Measurements from ENCODE around the gene LRP1B.

The LRP1B gene

DNA sequence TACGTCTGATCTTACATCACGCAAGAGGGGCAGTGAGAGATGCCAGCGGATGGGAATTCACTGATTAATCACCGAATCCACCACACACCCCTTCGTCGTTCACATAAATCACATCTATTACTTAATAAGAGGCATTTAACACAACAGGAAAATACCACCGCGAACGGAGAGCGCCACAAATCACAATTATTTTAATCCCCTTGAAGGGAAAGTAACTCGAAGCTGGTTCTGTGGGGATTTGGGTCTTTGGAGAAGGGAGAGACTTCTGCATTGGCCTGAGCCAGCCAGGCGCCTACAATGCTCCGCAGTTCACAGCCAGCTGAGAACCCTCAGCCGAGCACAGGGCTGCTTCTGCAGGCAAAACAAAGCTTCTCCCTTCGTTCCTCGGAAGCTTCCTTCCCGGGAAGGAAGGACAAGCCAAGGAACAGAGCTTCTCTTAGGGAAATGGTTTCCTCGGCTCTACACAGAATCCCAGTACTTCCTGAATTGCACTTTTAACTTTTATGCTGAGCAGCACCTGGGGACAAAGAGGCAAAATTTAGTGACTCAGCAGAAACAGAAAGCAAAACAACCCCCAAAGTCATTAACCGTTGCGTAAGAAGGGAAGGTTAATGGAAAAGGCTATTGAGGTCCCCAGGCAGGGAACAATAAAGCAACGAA is at the start of gene LRP1B:
TSS of gene LRP1B (minus strand) at position 7 of the 660 bp plus-strand sequence. CDS start 287 bp downstream, outside the sequence.
- no peak for DNase-seq (ENCODE audit: low spot score)

- no peak for DNase-seq (ENCODE audit: low spot score)
These were observed 48.9 kb upstream of the LRP1B start for GRCh38 chr2:142179686-142180085.

DNA sequence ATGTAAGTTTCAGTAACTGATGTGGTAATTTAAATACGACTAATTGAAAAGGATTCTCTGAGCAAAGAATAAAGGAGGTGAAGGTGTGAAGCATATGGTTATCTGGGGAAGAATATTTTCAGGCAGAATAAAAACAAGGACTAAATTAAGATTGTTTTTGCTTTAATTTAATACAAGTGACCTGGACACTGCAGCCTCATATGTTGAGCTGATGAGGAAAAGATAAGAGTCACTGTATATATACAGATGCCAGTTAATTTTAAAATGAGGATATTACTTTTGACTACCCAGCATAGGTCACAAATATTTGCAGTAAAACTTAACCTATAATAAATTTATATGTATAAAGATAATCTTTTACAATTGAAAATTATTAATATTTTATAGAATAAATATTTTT is 47.8 kb upstream of the LRP1B start:
- DNase-seq (ENCODE audit: low spot score) = no peak

DNA sequence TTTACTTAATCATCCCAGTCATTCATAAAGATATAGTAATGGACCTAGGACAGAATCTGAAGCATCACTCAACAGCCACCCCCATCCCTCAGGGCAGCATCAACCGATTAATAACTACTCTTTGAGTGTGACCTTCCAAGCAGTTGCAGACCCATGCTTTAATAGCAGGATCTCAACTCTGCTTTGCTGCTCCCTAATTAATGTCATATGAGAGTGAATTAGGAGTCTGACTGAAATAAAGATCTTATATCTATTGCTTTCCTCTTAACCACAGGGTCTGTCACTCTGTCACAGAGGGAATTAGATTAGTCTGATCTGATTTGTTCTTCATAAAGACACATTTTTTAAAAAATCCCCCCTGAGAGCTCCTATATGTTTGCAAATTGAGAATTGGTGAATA is 46.1 kb upstream of the LRP1B start:
- DNase-seq (ENCODE audit: low spot score) = no peak

DNA sequence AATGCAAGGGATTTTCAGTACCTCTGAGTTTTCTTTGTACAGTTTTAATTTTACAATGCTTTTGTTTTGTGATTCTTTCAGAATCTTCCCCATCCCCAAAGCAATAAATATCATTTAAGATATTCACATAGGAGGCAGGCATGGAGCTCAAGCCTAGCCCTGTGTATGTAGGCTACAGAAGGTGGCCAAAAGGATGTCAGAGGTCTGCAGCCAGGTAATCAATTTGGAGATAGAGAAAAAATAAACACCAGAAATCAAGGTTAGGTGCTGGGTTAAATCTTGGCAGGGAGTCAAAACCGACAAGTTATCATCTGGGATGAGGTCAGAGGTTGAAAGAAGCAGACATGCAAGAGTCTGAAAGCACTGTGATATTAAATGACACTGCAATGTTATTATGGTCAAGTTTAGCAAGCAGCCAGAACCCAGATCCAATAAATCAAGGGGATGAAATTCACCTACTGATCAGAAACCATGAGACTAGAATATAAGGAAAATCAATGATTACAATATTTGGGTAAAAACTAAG is 45.1 kb upstream of the LRP1B start:
- DNase-seq (ENCODE audit: low spot score) = no peak

- no peak for DNase-seq (ENCODE audit: low spot score)
These were observed 43.4 kb upstream of the LRP1B start for GRCh38 chr2:142174176-142174575.

DNA sequence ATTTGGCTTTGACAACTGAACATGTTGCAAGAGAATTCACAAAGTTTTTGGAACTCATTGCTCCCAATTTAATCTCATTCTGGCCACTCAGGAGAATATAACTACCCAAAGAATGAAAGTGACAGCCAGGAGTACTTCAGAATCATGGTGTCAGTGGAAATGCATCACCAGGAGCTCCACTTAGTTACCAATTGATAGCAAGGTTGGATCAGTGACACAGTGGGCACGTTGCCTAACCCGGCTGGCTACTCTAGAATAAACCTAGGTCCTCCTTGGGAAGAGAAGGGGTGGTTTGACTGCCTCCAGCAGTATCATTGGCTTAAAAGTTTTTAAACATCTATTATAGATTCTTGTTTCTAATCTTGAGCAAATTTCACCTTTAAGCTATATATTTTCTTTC is 40.0 kb upstream of the LRP1B start:
- DNase-seq (ENCODE audit: low spot score) = no peak

DNA sequence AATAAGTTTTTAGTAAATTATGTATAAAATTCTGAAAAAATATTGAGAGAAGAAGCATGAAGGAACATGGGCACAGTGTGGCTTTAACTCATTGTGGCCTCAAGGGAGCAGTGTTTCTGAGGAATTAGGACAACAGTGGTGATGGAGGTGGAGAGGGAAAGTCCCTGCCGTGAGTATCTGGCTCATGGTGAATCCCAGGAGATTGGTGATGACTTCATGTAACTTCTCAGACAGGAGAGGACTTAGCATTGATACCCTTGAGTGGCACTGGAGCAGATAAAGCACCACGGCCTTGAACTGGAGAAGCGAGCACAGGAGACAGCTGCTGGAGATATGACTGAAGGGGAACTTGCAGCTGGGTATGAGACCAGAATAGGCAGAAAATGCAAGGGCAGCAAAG is 35.0 kb upstream of the LRP1B start:
- no peak for DNase-seq (ENCODE audit: low spot score)

GRCh38 chr2:142153601-142154000 is 22.8 kb upstream of the LRP1B start:
- DNase-seq (ENCODE audit: low spot score) = no peak

GRCh38 chr2:142150453-142150852 is 19.6 kb upstream of the LRP1B start:
- DNase-seq (ENCODE audit: low spot score) = no peak

DNA sequence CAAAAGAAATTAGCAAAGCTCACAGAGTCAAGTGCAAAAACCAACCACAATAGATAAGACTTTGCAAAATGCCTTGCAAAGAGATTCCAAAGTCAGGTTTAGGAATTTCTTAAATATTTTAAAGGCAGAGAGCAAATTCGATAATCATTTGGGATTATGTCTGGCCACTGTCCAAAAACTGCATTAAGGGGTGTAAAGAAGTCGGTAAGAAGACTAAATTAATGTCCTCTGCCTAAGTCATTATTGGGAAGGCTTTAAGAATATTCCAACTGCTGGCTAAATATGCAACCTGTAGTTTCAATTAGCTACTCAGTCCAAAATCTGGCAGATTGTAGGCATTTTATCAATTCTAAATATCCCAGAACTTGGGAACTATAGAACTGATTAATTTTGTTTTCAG is 13.7 kb upstream of the LRP1B start:
- DNase-seq (ENCODE audit: low spot score) = no peak

GRCh38 chr2:142142595-142142994 is 11.8 kb upstream of the LRP1B start:
- no peak for DNase-seq (ENCODE audit: low spot score)

DNA sequence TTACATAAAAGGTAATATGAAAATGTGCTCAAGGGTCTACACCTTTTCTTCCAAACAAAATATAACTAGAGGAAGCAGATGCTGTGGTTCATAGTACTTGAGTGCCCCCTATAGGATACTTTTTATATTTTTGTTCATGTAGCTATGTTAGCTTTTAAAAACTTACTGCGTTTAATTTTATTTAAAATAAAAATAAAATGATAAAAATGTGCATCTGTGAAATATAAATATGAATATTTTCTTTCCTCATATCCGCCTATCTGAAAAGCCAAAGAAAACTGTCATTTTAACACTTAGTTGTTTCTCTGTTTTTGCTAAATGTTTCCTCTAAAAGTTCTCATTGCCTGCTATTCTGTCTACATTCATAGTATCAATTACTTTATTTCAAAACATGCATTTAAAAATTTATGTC is 9.6 kb upstream of the LRP1B start:
- DNase-seq (ENCODE audit: low spot score) = no peak

- no peak for DNase-seq (ENCODE audit: low spot score)
These were observed 8.6 kb upstream of the LRP1B start for GRCh38 chr2:142139384-142139783.

DNA sequence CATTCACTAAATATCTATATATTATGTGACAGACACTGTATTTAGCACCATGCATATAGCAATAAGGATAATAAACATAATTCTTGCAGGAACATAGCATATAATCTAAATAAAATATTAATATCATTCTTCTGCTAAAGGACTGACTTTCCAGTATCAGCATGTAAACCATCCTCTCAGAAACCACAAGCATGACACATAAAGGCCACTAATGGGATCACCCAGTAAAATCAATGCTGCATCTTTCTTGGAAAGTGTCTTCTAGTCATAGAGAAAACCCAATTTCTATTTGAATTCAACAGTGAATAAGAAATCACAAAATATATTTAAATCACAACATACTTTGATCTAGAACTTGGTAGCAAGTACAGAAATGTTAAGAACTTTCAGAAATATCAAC is 5.8 kb upstream of the LRP1B start:
- DNase-seq (ENCODE audit: low spot score) = no peak

DNA sequence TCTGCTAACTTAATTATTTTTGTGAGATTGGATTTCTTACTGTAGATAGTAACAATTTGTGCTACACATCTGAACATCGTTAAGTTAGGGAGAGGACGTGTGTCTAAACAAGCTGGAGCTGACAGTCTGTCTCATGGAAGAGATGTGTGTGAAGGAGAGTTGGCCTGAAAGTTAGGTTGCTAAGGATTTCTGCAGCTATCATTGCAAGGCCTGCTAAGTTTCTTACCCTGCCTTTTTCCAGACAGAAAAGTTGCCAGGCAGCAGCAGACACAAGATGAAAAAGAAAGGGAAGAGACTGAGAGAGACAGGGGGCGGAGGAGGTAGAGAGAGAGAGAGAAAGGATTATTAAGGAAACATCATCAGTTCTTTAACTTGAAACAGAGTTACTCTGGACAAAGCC is 4.1 kb upstream of the LRP1B start:
- no peak for DNase-seq (ENCODE audit: low spot score)

GRCh38 chr2:142130111-142131009 is 456 bp downstream of the LRP1B start:
- peak; percentile 6 for DNase-seq (ENCODE audit: low spot score)

DNA sequence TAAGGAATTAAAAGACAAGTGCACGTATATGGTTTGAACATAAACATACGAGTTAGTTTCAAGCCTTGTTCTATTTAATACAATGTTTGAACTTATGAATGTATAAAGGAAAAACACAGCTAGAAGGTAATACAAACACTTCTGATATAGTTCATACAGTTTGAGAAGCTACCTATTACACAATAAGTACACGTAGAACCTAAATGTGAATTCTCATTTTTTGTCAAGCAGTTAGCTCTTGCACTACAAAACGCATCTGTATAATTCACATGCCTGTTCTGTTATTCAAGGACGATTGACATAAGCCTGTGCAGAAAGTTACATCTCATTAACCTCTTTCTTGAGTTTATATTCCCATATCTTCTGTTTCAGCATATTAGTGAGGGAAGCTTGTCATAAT is 2.7 kb downstream of the LRP1B start:
- DNase-seq (ENCODE audit: low spot score) = no peak

DNA sequence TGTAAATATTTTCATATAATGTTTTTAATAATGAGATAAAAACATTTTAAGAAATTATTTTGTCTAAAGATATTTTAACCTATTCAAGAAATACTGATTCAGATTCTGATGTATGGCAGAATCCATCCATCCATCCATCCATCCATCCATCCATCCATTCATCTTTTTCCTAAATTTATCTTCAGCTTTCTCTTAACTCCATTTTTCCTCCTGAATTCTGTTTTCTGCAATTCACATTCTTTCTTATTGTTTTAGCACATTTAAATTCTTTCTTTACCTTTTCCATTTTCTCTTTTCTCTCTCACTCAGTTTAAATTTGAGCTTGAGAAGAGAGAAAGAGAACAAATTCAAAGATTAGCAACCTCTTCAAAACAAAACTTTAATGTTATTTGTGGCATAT is 3.6 kb downstream of the LRP1B start:
- no peak for DNase-seq (ENCODE audit: low spot score)

GRCh38 chr2:142124706-142125105 is 6.1 kb downstream of the LRP1B start:
- no peak for DNase-seq (ENCODE audit: low spot score)

DNA sequence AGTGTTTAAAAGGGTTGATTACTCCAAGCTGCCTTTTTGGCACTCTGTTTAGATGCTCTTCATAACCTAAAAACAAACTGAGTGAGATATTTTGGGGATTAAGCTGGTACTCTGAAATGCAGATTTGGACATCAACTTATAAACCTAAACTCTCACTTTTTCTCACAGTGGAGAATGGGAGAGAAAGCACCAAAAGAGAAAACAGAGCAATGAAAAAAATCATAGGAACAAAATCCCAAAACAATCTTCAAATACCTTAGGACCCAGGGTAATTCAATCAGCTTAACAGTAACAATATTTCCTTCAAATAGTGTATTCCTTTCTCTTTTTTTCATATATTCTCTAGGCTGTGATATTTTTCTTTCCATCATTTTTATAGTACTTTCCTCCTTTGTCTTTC is 11.5 kb downstream of the LRP1B start:
- DNase-seq (ENCODE audit: low spot score) = no peak

DNA sequence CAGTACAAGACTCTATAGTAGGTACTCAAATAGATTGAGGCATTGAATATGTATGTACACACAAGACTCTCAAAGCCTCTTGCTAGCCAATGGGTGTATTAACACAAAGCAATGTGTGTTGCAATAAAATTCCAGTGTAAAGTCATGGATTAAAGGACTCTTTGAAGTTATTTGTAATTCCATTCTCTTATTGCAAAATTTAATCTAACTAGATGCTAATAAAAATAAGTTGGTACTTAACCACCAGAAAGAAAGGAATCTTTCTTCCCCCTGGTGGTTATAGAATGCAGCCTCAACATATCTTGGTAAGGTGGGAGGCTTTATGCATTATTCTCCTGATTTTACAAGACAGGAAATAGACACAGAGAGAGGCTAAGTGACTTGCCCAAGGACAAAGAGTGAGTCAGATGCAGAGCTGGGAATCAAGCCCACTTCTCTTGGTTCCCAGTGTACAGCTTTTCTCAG is 18.0 kb downstream of the LRP1B start:
- no peak for DNase-seq (ENCODE audit: low spot score)

- DNase-seq (ENCODE audit: low spot score) = no peak
These were observed 26.6 kb downstream of the LRP1B start for GRCh38 chr2:142104134-142104758.
